ENCODE measurements around the gene COL20A1.

The COL20A1 gene

GRCh38 chr20:63309261-63310071 is 16.5 kb downstream of the COL20A1 start:
- DNase-seq (ENCODE audit: low read depth in 2 of 2): no peak

- DNase-seq (ENCODE audit: low read depth in 2 of 2): no peak
Observed at GRCh38 chr20:63310265-63310991, 17.4 kb downstream of the COL20A1 start.

- no peak for DNase-seq (ENCODE audit: low read depth in 2 of 2)
Observed at GRCh38 chr20:63311186-63311832, 18.3 kb downstream of the COL20A1 start.

- no peak for DNase-seq (ENCODE audit: low read depth in 2 of 2)
Observed at GRCh38 chr20:63311833-63312243, 18.9 kb downstream of the COL20A1 start.

- DNase-seq (ENCODE audit: low read depth in 2 of 2): no peak
Observed at GRCh38 chr20:63312273-63312672, 19.3 kb downstream of the COL20A1 start.

- no peak for DNase-seq (ENCODE audit: low read depth in 2 of 2)
Observed at GRCh38 chr20:63312690-63313348, 19.8 kb downstream of the COL20A1 start.

- no peak for DNase-seq (ENCODE audit: low read depth in 2 of 2)
Observed at GRCh38 chr20:63313349-63314014, 20.5 kb downstream of the COL20A1 start.

GRCh38 chr20:63314015-63314471 is 21.1 kb downstream of the COL20A1 start:
- DNase-seq (ENCODE audit: low read depth in 2 of 2): no peak

GRCh38 chr20:63314566-63315239 is 21.7 kb downstream of the COL20A1 start:
- DNase-seq (ENCODE audit: low read depth in 2 of 2): no peak

- no peak for DNase-seq (ENCODE audit: low read depth in 2 of 2)
Observed at GRCh38 chr20:63315240-63315689, 22.3 kb downstream of the COL20A1 start.

GRCh38 chr20:63315731-63316491 is 22.9 kb downstream of the COL20A1 start:
- DNase-seq (ENCODE audit: low read depth in 2 of 2): no peak

GRCh38 chr20:63316502-63316921 is 23.5 kb downstream of the COL20A1 start:
- no peak for DNase-seq (ENCODE audit: low read depth in 2 of 2)

- DNase-seq (ENCODE audit: low read depth in 2 of 2): no peak
Observed at GRCh38 chr20:63317061-63317460, 24.1 kb downstream of the COL20A1 start.

- DNase-seq (ENCODE audit: low read depth in 2 of 2): no peak
Observed at GRCh38 chr20:63317601-63318291, 24.8 kb downstream of the COL20A1 start.

GRCh38 chr20:63318391-63319163 is 25.6 kb downstream of the COL20A1 start:
- DNase-seq (ENCODE audit: low read depth in 2 of 2): no peak

GRCh38 chr20:63319164-63320040 is 26.4 kb downstream of the COL20A1 start:
- DNase-seq (ENCODE audit: low read depth in 2 of 2): no peak

GRCh38 chr20:63320041-63320511 is 27.1 kb downstream of the COL20A1 start:
- DNase-seq (ENCODE audit: low read depth in 2 of 2): no peak

All from stimulated activated CD8-positive, alpha-beta memory T cell treated with anti-CD3 and anti-CD28 coated beads, Interleukin-2, amount 100 ng/mL, for 1 hour (primary cell).